HUES64 (cell line): ENCODE measurements around the gene LAMA4.
"Not testable (repeated sequence)": the region's sequence is repeated elsewhere in the genome, so short reads cannot be mapped to it uniquely, and the experiment has no call there.

Source experiments
- H3K27ac ChIP-seq: 2 replicates; pipeline ENCODE4 v1.7.0; 2013; ENCODE audit warnings: low read depth, low read length, inconsistent platforms
- H3K27me3 ChIP-seq: 2 replicates; pipeline ENCODE4 v1.6.1; 2013; ENCODE audit warnings: mild to moderate bottlenecking, low read length; ENCODE audit not compliant: insufficient read depth
- H3K36me3 ChIP-seq: 2 replicates; pipeline ENCODE4 v1.6.1; 2013; ENCODE audit warnings: mild to moderate bottlenecking, low read length; ENCODE audit not compliant: insufficient read depth
- H3K4me1 ChIP-seq: 2 replicates; pipeline ENCODE4 v1.6.1; 2013; ENCODE audit warnings: mild to moderate bottlenecking, low read length, moderate library complexity; ENCODE audit not compliant: insufficient read depth
- H3K4me3 ChIP-seq: 2 replicates; pipeline ENCODE4 v1.5.1; 2013; ENCODE audit warnings: mild to moderate bottlenecking, low read length, moderate library complexity
- H3K9ac ChIP-seq: 2 replicates; pipeline ENCODE4 v1.6.1; 2013; ENCODE audit warnings: mild to moderate bottlenecking, low read depth, low read length
- H3K9me3 ChIP-seq: 2 replicates; pipeline ENCODE4 v1.6.1; 2013; ENCODE audit warnings: low read depth, low read length; ENCODE audit not compliant: insufficient read depth
- WGBS: fragments of 150-250, 120-280 bp; methylation state at CpG from one replicate; pipeline ENCODE4 v1.1.7; 2013; ENCODE audit warnings: missing lambda C conversion rate; 5-methylcytosine and 5-hydroxymethylcytosine counted together

LAMA4 gene

GRCh38 chr6:112106026-112106425 is 148.3 kb downstream of the LAMA4 start:
- H3K9me3 ChIP-seq, H3K27ac ChIP-seq, H3K36me3 ChIP-seq, H3K4me1 ChIP-seq, H3K9ac ChIP-seq, H3K27me3 ChIP-seq, H3K4me3 ChIP-seq: not testable (repeated sequence)
- WGBS, result no CpG with 5 or more reads among the region's 2 CpGs

GRCh38 chr6:112100561-112100960 is 153.8 kb downstream of the LAMA4 start:
- 53% methylated on average over 4 of the region's 4 CpGs for WGBS
- Histone ChIP-seq H3K36me3 (no peaks in the 10 kb centered on the region), H3K27me3 (no peaks in the 10 kb centered on the region), H3K4me3 (no peak overlapping the region), H3K9me3 (no peaks in the 10 kb centered on the region), H3K27ac (peak overlapping the region; percentile 28; the same call in 1 of the 2 replicates), H3K4me1 (peaks cover 25% of the 10 kb centered on the region), H3K9ac (no peak overlapping the region)

GRCh38 chr6:112096901-112097300 is 157.5 kb downstream of the LAMA4 start:
- Histone ChIP-seq H3K4me1 (peaks cover 29% of the 10 kb centered on the region), H3K27ac (no peak overlapping the region), H3K27me3 (no peaks in the 10 kb centered on the region), H3K36me3 (no peaks in the 10 kb centered on the region), H3K9ac (no peak overlapping the region), H3K4me3 (no peak overlapping the region), H3K9me3 (no peaks in the 10 kb centered on the region)
- 93% methylated on average over 2 of the region's 2 CpGs for WGBS

GRCh38 chr6:112087916-112088315 is 166.5 kb downstream of the LAMA4 start:
- Histone ChIP-seq H3K27me3 (peaks cover 11% of the 10 kb centered on the region; the same call in 1 of the 2 replicates), H3K27ac (no peak overlapping the region), H3K36me3 (peaks cover 21% of the 10 kb centered on the region), H3K9ac (peak overlapping the region; percentile 56), H3K4me3 (peak overlapping the region; percentile 93), H3K9me3 (no peaks in the 10 kb centered on the region), H3K4me1 (peaks cover 7% of the 10 kb centered on the region; the same call in 1 of the 2 replicates)
- 44% methylated on average over 7 of the region's 7 CpGs for WGBS

GRCh38 chr6:112087136-112087911 is 167.0 kb downstream of the LAMA4 start, which contains the start of the genes FAM229B and TUBE1:
Gene FAM229B (plus strand): TSS chr6:112087591. CDS start chr6:112099284, 11,693 bp downstream.
Gene TUBE1 (minus strand): TSS chr6:112087482. CDS start chr6:112087434, 48 bp downstream.
- Histone ChIP-seq H3K9me3 (no peaks in the 10 kb centered on the region), H3K36me3 (peaks cover 23% of the 10 kb centered on the region), H3K4me1 (peaks cover 7% of the 10 kb centered on the region; the same call in 1 of the 2 replicates), H3K9ac (peak within 1 kb of the TSS; percentile 82), H3K4me3 (peak within 1 kb of the TSS; percentile 93), H3K27me3 (peaks cover 11% of the 10 kb centered on the region; the same call in 1 of the 2 replicates), H3K27ac (peak within 1 kb of the TSS; percentile 73)
- WGBS, result under 1% methylated on average over 60 of the region's 60 CpGs

GRCh38 chr6:112086744-112087135 is 167.6 kb downstream of the LAMA4 start:
- Histone ChIP-seq H3K36me3 (peaks cover 23% of the 10 kb centered on the region), H3K9ac (peak overlapping the region; percentile 82), H3K4me3 (peak overlapping the region; percentile 93), H3K4me1 (peaks cover 7% of the 10 kb centered on the region; the same call in 1 of the 2 replicates), H3K9me3 (no peaks in the 10 kb centered on the region), H3K27me3 (peaks cover 11% of the 10 kb centered on the region; the same call in 1 of the 2 replicates), H3K27ac (peak overlapping the region; percentile 73)
- under 1% methylated on average over 8 of the region's 8 CpGs for WGBS

GRCh38 chr6:112085286-112086065 is 168.9 kb downstream of the LAMA4 start:
- H3K27me3 ChIP-seq, result peaks cover 11% of the 10 kb centered on the region; the same call in 1 of the 2 replicates
- H3K36me3 ChIP-seq, result peaks cover 31% of the 10 kb centered on the region
- 94% methylated on average over 8 of the region's 8 CpGs for WGBS
- H3K9me3 ChIP-seq, result no peaks in the 10 kb centered on the region
- H3K27ac ChIP-seq, result no peak overlapping the region
- H3K4me1 ChIP-seq, result peaks cover 7% of the 10 kb centered on the region; the same call in 1 of the 2 replicates
- H3K4me3 ChIP-seq, result no peak overlapping the region
- H3K9ac ChIP-seq, result no peak overlapping the region

- Histone ChIP-seq H3K4me1 (peaks cover 3% of the 10 kb centered on the region; the same call in 1 of the 2 replicates), H3K27ac (no peak overlapping the region), H3K9me3 (no peaks in the 10 kb centered on the region), H3K36me3 (peaks cover 66% of the 10 kb centered on the region), H3K9ac (no peak overlapping the region), H3K4me3 (no peak overlapping the region), H3K27me3 (no peaks in the 10 kb centered on the region)
- WGBS, result 94% methylated on average over 1 of the region's 4 CpGs
These were observed 172.8 kb downstream of the LAMA4 start for GRCh38 chr6:112081569-112081968.

GRCh38 chr6:112066606-112067005 is 187.8 kb downstream of the LAMA4 start:
- Histone ChIP-seq H3K4me1 (no peaks in the 10 kb centered on the region), H3K9me3 (no peaks in the 10 kb centered on the region), H3K36me3 (peaks cover 21% of the 10 kb centered on the region), H3K27me3 (no peaks in the 10 kb centered on the region), H3K4me3 (no peak overlapping the region), H3K9ac (no peak overlapping the region), H3K27ac (no peak overlapping the region)
- WGBS, result 91% methylated on average over 3 of the region's 3 CpGs

GRCh38 chr6:112065426-112065986 is 188.9 kb downstream of the LAMA4 start:
- Histone ChIP-seq H3K9me3 (no peaks in the 10 kb centered on the region), H3K27ac (no peak overlapping the region), H3K27me3 (no peaks in the 10 kb centered on the region), H3K36me3 (peaks cover 11% of the 10 kb centered on the region), H3K9ac (no peak overlapping the region), H3K4me3 (no peak overlapping the region), H3K4me1 (no peaks in the 10 kb centered on the region)
- WGBS, result 85% methylated on average over 6 of the region's 6 CpGs

- 92% methylated on average over 2 of the region's 3 CpGs for WGBS
These were observed 191.4 kb downstream of the LAMA4 start for GRCh38 chr6:112062966-112063365.

More at GRCh38 chr6:112062966-112063365, 191.4 kb downstream of the LAMA4 start:
- no peaks in the 10 kb centered on the region for H3K9me3 ChIP-seq
- H3K9ac ChIP-seq, result no peak overlapping the region
- no peaks in the 10 kb centered on the region for H3K36me3 ChIP-seq
- H3K27me3 ChIP-seq, result no peaks in the 10 kb centered on the region
- H3K27ac ChIP-seq, result no peak overlapping the region
- H3K4me1 ChIP-seq, result no peaks in the 10 kb centered on the region
- no peak overlapping the region for H3K4me3 ChIP-seq
